Right lobe of liver (tissue), 6 donors: ENCODE data around the gene SNRNP40. TPM values are rescaled to one million over a fixed set of nuclear protein-coding genes. Genes with fewer than 3 reads are reported as not detected.

Experiments
- ATAC-seq, 4 donors: fragments of 200-7000 bp; cut with Tn5 transposase; one replicate each; pipeline ENCODE4 v1.9.1; 2020; ENCODE audit warnings: mild to moderate bottlenecking in 4 of 4, moderate library complexity in 4 of 4
- DNase-seq, 3 donors: peaks; one replicate each; pipeline ENCODE4 v3.0.0-alpha.2; 2020
- H3K27ac ChIP-seq, 3 donors: fragments of 200-600 bp; one replicate each; pipeline ENCODE4 v1.8.0; 2022
- H3K27me3 ChIP-seq, 2 donors: fragments of 200-600 bp; one replicate each; pipeline ENCODE4 v1.8.0; 2022
- H3K36me3 ChIP-seq, 4 donors: fragments of 200-600 bp; sonication (generic) in 1 of 4; one replicate each; pipeline versions ENCODE4 v1.5.1 to v1.8.0; 2017 to 2022; ENCODE audit warnings: control low read depth in 1 of 4
- H3K4me1 ChIP-seq, 4 donors: fragments of 200-600 bp; sonication (generic) in 1 of 4; one replicate each; pipeline versions ENCODE4 v1.5.1 to v1.8.0; 2017 to 2022; ENCODE audit warnings: control low read depth in 1 of 4
- H3K4me3 ChIP-seq, 3 donors: fragments of 200-600 bp; one replicate each; pipeline ENCODE4 v1.8.0; 2022
- H3K9me3 ChIP-seq, 4 donors: fragments of 200-600 bp; sonication (generic) in 1 of 4; one replicate each; pipeline versions ENCODE4 v1.5.1 to v1.8.0; 2017 to 2022; ENCODE audit warnings: control low read depth in 1 of 4
- CTCF ChIP-seq, 4 donors: fragments of 200-600 bp in 3 of 4; fragments of 450-650 bp in 1 of 4; IDR thresholded peaks; one replicate each; pipeline versions ENCODE4 v1.5.1 to v1.8.0; 2016 to 2022; ENCODE audit warnings: antibody characterized with exemption in 4 of 4, mild to moderate bottlenecking in 2 of 4
- POLR2A ChIP-seq: fragments of 450-650 bp; IDR thresholded peaks from one replicate; pipeline ENCODE4 v1.6.1; 2017; ENCODE audit warnings: antibody characterized with exemption, mild to moderate bottlenecking
- WGBS: methylation state at CpG from one replicate; pipeline ENCODE4 v1.1.6; 2018; ENCODE audit warnings: low coverage, low lambda C conversion rate; ENCODE audit not compliant: insufficient coverage; ENCODE audit errors: missing lambda C conversion rate; 5-methylcytosine and 5-hydroxymethylcytosine counted together
- intact Hi-C, 2 donors: fragments of 100-400 bp; cut with DNase I; formaldehyde crosslinking; loops; one replicate each; pipeline versions ENCODE4 v1.11.2 to v1.14.1; 2022
- total RNA-seq, 6 experiments: library from RNA; depleted of rRNA in 2 of 6; stranded (reverse); fragments of >200 nt in 2 of 6; fragmentation: NEBNext Ultra II Directional in 3 of 6; extraction: Animal tissue kit (Norgen Biotek cat#: 25700) in 3 of 6; gene quantifications; one replicate each; pipeline versions ENCODE4 v1.1.0 to v1.2.4, GENCODE V29; 2016 to 2023
- donor health status: DM: no; HTN: yes; CAD: no.
- donor health status: DM: no; HTN: no; CAD: no.
- donor health status: DM: no; HTN: no; CAD: no.
- donor health status: DM: no; HTN: yes; CAD: no.
- donor health status: DM: no; HTN: yes; CAD: no.

Gene SNRNP40
- total RNA-seq, 6 experiments from 2014 or later: 12.2 to 18.9 (median 14.9) TPM

GRCh38 chr1:31302709-31303441 lies 6.3 kb upstream of the SNRNP40 start:
- ATAC-seq (no peak), DNase-seq (no peak)
- intact Hi-C loops: no loop called here
- no peaks in the 10 kb centered on the region for H3K36me3 ChIP-seq
- H3K4me1 ChIP-seq: peaks cover 0 to 2% (median under 1%) of the 10 kb centered on the region in 4 donors
- no peak overlapping the region for H3K4me3 ChIP-seq
- no peak for TF ChIP-seq CTCF (IDR thresholded peaks at IDR 0.05)
- TF ChIP-seq POLR2A: no peak
- H3K27me3 ChIP-seq: no peaks in the 10 kb centered on the region
- no peak overlapping the region for H3K27ac ChIP-seq
- H3K9me3 ChIP-seq: no peaks in the 10 kb centered on the region
- WGBS: 79% methylated on average over 6 of the region's 7 CpGs

- Histone ChIP-seq H3K27ac (no peak overlapping the region), H3K9me3 (no peaks in the 10 kb centered on the region), H3K4me1 (peaks cover 0 to 12% (median 3%) of the 10 kb centered on the region in 4 donors), H3K4me3 (no peak overlapping the region), H3K36me3 (no peaks in the 10 kb centered on the region), H3K27me3 (no peaks in the 10 kb centered on the region)
- intact Hi-C loops: no loop called here
- no peak for DNase-seq
- no peak for TF ChIP-seq CTCF (IDR thresholded peaks at IDR 0.05)
- TF ChIP-seq POLR2A: no peak
- WGBS: 95% methylated on average over 3 of the region's 3 CpGs
- ATAC-seq: no peak
These were observed 3.6 kb upstream of the SNRNP40 start for GRCh38 chr1:31300193-31300592.

GRCh38 chr1:31299365-31299764 lies 2.8 kb upstream of the SNRNP40 start:
- intact Hi-C loops: no loop called here
- H3K9me3 ChIP-seq: no peaks in the 10 kb centered on the region
- no peak overlapping the region for H3K4me3 ChIP-seq
- no peaks in the 10 kb centered on the region for H3K36me3 ChIP-seq
- no peak for DNase-seq
- TF ChIP-seq POLR2A (no peak), CTCF (IDR thresholded peaks at IDR 0.05) (no peak)
- no peaks in the 10 kb centered on the region for H3K27me3 ChIP-seq
- no peak overlapping the region for H3K27ac ChIP-seq
- 100% methylated on average over 1 of the region's 1 CpG for WGBS
- peaks cover 0 to 12% (median 3%) of the 10 kb centered on the region in 4 donors for H3K4me1 ChIP-seq
- ATAC-seq: no peak

GRCh38 chr1:31297277-31298247 lies 974 bp upstream of the SNRNP40 start:
- intact Hi-C loops: no loop called here
- DNase-seq (no peak), ATAC-seq (no peak)
- Histone ChIP-seq H3K4me3 (peak overlapping the region; percentile 89 to 96 (median 89)), H3K27ac (peak overlapping the region; percentile 61 to 86 (median 77)), H3K9me3 (no peaks in the 10 kb centered on the region), H3K27me3 (no peaks in the 10 kb centered on the region), H3K36me3 (peaks cover 0 to 9% (median 3%) of the 10 kb centered on the region in 4 donors), H3K4me1 (peaks cover 0 to 12% (median 3%) of the 10 kb centered on the region in 4 donors)
- no peak for TF ChIP-seq CTCF (IDR thresholded peaks at IDR 0.05)
- TF ChIP-seq POLR2A: no peak
- WGBS: 7% methylated on average over 22 of the region's 23 CpGs
